Measurements from ENCODE around the gene HPS1.

Gene HPS1

GRCh38 chr10:98433371-98433770 lies 13.4 kb downstream of the HPS1 start:
- no peak for TF ChIP-seq EZH2phosphoT487 (IDR thresholded peaks at IDR 0.05; ENCODE audit: borderline replicate concordance, low read length)
- TF ChIP-seq CTCF (IDR thresholded peaks at IDR 0.05; ENCODE audit: low read depth, low read length, poor library complexity, severe bottlenecking) = no peak
- H3K4me1 ChIP-seq (ENCODE audit: control insufficient read depth, low read length) = no peaks in the 10 kb centered on the region
- peaks cover 56% of the 10 kb centered on the region for H3K36me3 ChIP-seq (ENCODE audit: control insufficient read depth, low read length)
- no peaks in the 10 kb centered on the region for H3K9me2 ChIP-seq (replicated peaks; ENCODE audit: control insufficient read depth, low read length)
- H3K79me2 ChIP-seq (ENCODE audit: control insufficient read depth, low read length) = no peaks in the 10 kb centered on the region
- no peaks in the 10 kb centered on the region for H4K20me1 ChIP-seq (ENCODE audit: control insufficient read depth, insufficient read depth, low read depth, low read length)
- no peaks in the 10 kb centered on the region for H3K27me3 ChIP-seq (ENCODE audit: control insufficient read depth, low read length)
- no peaks in the 10 kb centered on the region for H3K9me3 ChIP-seq (ENCODE audit: control insufficient read depth, insufficient read depth, low read length)
- H3K4me3 ChIP-seq (ENCODE audit: low read length) = no peak overlapping the region
- H3F3A ChIP-seq (ENCODE audit: control insufficient read depth, insufficient read depth) = no peaks in the 10 kb centered on the region
- H3K27ac ChIP-seq (ENCODE audit: low read depth, low read length) = no peak overlapping the region
- no peak overlapping the region for H3K4me2 ChIP-seq (ENCODE audit: low read length)

GRCh38 chr10:98432330-98432729 lies 14.4 kb downstream of the HPS1 start:
- Histone ChIP-seq H3F3A (ENCODE audit: control insufficient read depth, insufficient read depth) (no peaks in the 10 kb centered on the region), H3K79me2 (ENCODE audit: control insufficient read depth, low read length) (no peaks in the 10 kb centered on the region), H3K4me3 (ENCODE audit: low read length) (no peak overlapping the region), H3K9me3 (ENCODE audit: control insufficient read depth, insufficient read depth, low read length) (no peaks in the 10 kb centered on the region), H3K27me3 (ENCODE audit: control insufficient read depth, low read length) (no peaks in the 10 kb centered on the region), H3K4me2 (ENCODE audit: low read length) (no peak overlapping the region), H3K4me1 (ENCODE audit: control insufficient read depth, low read length) (no peaks in the 10 kb centered on the region), H3K27ac (ENCODE audit: low read depth, low read length) (no peak overlapping the region), H3K9me2 (replicated peaks; ENCODE audit: control insufficient read depth, low read length) (no peaks in the 10 kb centered on the region), H3K36me3 (ENCODE audit: control insufficient read depth, low read length) (peaks cover 58% of the 10 kb centered on the region), H4K20me1 (ENCODE audit: control insufficient read depth, insufficient read depth, low read depth, low read length) (no peaks in the 10 kb centered on the region)
- no peak for TF ChIP-seq EZH2phosphoT487 (IDR thresholded peaks at IDR 0.05; ENCODE audit: borderline replicate concordance, low read length)
- no peak for TF ChIP-seq CTCF (IDR thresholded peaks at IDR 0.05; ENCODE audit: low read depth, low read length, poor library complexity, severe bottlenecking)

GRCh38 chr10:98431016-98431415 lies 15.7 kb downstream of the HPS1 start:
- Histone ChIP-seq H3K4me3 (ENCODE audit: low read length) (no peak overlapping the region), H4K20me1 (ENCODE audit: control insufficient read depth, insufficient read depth, low read depth, low read length) (no peaks in the 10 kb centered on the region), H3K4me1 (ENCODE audit: control insufficient read depth, low read length) (no peaks in the 10 kb centered on the region), H3K79me2 (ENCODE audit: control insufficient read depth, low read length) (no peaks in the 10 kb centered on the region), H3K4me2 (ENCODE audit: low read length) (no peak overlapping the region), H3F3A (ENCODE audit: control insufficient read depth, insufficient read depth) (no peaks in the 10 kb centered on the region), H3K27ac (ENCODE audit: low read depth, low read length) (no peak overlapping the region), H3K9me2 (replicated peaks; ENCODE audit: control insufficient read depth, low read length) (no peaks in the 10 kb centered on the region), H3K9me3 (ENCODE audit: control insufficient read depth, insufficient read depth, low read length) (no peaks in the 10 kb centered on the region), H3K36me3 (ENCODE audit: control insufficient read depth, low read length) (peaks cover 57% of the 10 kb centered on the region), H3K27me3 (ENCODE audit: control insufficient read depth, low read length) (no peaks in the 10 kb centered on the region)
- TF ChIP-seq EZH2phosphoT487 (IDR thresholded peaks at IDR 0.05; ENCODE audit: borderline replicate concordance, low read length) = no peak
- TF ChIP-seq CTCF (IDR thresholded peaks at IDR 0.05; ENCODE audit: low read depth, low read length, poor library complexity, severe bottlenecking) = no peak

- Histone ChIP-seq H3K4me3 (ENCODE audit: low read length) (no peak overlapping the region), H4K20me1 (ENCODE audit: control insufficient read depth, insufficient read depth, low read depth, low read length) (no peaks in the 10 kb centered on the region), H3K9me2 (replicated peaks; ENCODE audit: control insufficient read depth, low read length) (no peaks in the 10 kb centered on the region), H3K27me3 (ENCODE audit: control insufficient read depth, low read length) (no peaks in the 10 kb centered on the region), H3K4me1 (ENCODE audit: control insufficient read depth, low read length) (no peaks in the 10 kb centered on the region), H3F3A (ENCODE audit: control insufficient read depth, insufficient read depth) (no peaks in the 10 kb centered on the region), H3K27ac (ENCODE audit: low read depth, low read length) (no peak overlapping the region), H3K9me3 (ENCODE audit: control insufficient read depth, insufficient read depth, low read length) (no peaks in the 10 kb centered on the region), H3K79me2 (ENCODE audit: control insufficient read depth, low read length) (no peaks in the 10 kb centered on the region), H3K36me3 (ENCODE audit: control insufficient read depth, low read length) (peaks cover 51% of the 10 kb centered on the region), H3K4me2 (ENCODE audit: low read length) (no peak overlapping the region)
- TF ChIP-seq CTCF (IDR thresholded peaks at IDR 0.05; ENCODE audit: low read depth, low read length, poor library complexity, severe bottlenecking) (no peak), EZH2phosphoT487 (IDR thresholded peaks at IDR 0.05; ENCODE audit: borderline replicate concordance, low read length) (no peak)
Observed at GRCh38 chr10:98430427-98430826, 16.3 kb downstream of the HPS1 start.

Data from DOHH2 (cell line).